ENCODE measurements around the gene VSIG2.

VSIG2 gene

DNA sequence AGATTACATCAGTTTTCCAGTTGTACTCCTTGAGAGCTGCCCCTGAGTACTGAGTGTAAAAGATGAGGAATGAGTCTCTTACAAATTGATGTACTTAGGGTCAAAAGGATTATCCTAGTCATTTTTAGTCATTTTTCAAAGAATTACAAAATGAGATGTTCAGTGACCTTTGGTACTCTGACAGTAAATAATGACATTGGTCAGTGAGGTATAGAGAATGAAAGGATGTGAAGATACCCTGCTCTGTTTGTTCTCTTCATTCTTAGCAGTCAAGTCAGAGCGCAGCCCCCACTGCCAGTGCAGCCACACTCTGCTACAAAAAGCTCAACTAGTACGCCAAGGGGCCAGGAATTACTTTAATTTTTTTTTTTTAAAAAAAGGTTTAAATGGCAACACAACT is 14.1 kb upstream of the VSIG2 start:
- DNase-seq (ENCODE audit: low read depth in 2 of 3, low spot score in 1 of 3), result no peak

DNA sequence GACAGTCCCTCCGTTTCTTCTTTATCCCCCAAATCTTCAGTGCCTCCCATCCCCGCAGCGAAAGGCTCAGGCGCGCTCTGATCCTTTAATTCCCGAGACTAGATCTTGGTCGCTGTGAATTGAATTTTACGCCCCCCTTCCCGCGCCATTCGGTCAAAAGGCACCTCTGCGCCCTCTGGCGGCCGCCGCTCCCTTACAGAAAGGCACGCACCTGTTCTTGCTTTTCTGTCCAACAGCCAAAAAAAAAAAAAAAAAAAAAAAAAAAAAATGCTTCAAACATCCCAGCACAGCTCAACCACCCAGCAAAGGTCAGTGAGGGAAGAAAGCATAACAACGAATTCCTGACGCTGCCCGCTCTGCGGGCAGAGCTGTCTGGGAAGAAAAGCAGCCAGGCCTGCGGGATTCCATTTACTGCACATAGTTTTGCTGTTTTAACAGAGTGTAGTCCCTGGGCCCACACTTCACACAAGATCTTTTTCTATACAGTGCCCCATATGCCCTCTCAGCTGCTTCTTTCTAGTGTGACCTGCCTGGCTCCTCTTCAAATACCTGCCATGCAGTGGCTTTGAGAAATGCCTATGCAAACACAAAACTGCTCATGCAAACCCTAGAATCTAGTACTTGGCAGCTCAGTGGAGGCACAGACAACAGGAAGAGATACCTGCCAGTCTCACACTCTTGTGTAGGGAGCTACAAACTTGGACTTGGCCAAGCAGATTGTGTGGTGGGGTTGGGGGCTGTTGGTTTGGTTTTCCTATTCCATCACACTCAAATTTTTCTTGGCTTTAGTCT is 11.3 kb upstream of the VSIG2 start:
- DNase-seq (ENCODE audit: low read depth in 2 of 3, low spot score in 1 of 3), result peak; percentile 62 to 79 (median 78)

DNA sequence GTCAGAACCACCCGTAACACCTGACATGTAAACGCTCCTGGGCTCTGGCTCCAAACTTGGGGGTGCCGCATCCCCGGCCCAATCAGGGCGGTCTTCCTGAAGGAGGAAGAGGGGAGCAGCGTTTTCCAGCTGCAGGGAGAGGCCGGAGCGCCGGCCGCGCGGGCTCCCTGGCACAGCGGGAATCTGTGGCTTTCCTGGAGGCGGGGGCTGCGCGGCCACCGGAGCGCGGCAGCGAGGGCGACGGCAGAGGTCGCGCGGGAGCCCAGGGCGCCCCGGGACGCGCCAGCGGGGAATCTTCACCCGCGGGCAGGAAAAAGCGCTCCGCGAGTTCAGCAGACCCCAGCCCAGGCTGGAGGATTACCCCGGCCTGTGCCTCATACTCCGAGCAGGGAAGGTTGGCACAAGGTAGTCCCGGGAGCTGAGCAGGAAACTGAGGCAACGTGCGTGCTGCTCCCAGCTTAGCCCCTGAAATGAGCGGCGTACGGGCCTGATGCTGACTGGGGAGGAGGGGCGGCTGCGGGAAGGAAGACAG is 10.6 kb upstream of the VSIG2 start:
- DNase-seq (ENCODE audit: low read depth in 2 of 3, low spot score in 1 of 3), result no peak

DNA sequence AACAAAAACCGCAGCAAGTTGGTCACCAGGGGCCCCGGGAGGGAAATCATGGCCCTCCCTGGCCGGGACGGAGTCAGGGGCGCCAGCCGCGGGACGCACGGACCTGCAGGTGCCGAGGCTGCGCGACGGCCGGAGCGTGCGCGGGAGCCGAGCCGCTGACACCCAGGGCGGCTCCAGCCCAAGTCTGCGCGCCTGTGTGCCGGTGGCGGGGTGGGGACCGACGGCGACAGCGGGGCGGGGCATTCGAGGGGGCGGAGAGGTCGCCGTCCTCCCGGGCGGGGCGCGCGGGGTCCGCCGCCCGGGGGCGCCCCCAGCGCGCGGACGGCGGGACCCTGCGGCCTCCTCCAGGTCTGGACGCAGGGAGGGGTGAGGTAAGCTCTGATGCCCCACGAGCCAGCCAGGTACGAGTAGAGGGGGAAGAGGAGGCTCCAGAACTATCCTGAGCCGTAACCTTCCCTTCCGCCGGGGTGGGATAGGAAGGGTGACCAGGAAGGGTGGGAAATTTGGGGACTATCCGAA is 10.1 kb upstream of the VSIG2 start, which contains the start of gene ESAM:
ESAM (minus strand) TSS at position 186 of the 519 bp plus-strand sequence; CDS start at position 50, 136 bp downstream.
- peak in 2 of 3 donors; percentile 45 to 64 for DNase-seq (ENCODE audit: low read depth in 2 of 3, low spot score in 1 of 3)

DNA sequence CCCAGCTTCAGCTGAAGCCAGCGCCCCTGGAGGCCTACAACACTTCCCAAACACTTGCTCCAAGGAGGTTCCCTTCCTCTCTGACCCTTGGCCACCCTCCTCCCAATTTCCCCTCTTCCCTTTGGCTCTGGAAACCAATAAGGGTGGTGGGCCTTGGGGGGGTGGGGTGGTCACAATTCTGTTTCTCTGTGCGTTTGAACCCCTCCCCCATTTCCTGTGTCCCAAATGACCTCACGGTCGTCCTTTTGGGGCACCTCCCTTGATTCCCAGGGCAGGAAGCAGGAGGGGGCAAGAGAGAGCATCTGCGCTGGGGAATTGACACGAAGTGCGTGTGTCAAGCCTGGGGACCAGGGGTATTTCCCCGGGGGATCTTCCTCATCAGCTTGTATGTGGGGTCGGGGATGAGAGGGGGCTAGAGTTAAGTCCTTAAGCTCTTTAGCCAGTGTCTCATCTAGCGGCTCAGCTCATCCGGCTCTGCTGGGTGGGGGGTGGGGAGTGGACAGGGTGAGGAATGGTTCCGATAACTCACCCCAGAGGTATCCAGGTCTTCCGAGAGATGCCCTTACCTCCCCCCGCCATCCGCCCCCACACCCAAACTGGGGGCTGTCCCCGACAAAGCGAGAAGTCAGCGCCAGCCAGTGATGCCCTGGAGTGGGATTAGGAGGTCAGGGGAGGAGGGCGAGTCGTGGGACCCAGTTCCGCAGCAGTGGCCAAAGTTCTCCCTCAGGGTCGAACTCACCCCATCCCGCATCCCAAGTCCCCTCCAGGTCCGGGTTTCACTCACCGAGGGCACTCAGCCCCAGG is 9.4 kb upstream of the VSIG2 start:
- DNase-seq (ENCODE audit: low read depth in 2 of 3, low spot score in 1 of 3), result no peak

DNA sequence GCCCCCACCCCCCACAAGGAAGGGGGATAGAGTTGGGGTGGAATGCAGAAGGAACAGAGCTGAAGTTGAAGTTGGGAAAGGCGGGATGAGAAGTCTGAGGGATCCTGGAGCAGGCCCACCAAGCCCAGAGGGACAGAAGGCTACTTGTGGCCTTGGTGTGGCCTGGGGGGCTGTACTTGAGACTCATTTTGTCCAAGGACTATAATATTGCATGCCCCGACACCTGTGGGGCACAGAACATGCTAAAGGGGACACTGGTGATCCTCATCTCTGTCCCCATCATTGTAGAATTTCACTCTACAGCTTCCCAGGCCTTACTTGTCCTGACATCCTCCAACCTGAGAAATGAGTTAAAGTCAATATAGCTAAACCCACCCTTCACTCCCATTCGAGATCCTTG is 8.8 kb upstream of the VSIG2 start:
- no peak for DNase-seq (ENCODE audit: low read depth in 2 of 3, low spot score in 1 of 3)

DNA sequence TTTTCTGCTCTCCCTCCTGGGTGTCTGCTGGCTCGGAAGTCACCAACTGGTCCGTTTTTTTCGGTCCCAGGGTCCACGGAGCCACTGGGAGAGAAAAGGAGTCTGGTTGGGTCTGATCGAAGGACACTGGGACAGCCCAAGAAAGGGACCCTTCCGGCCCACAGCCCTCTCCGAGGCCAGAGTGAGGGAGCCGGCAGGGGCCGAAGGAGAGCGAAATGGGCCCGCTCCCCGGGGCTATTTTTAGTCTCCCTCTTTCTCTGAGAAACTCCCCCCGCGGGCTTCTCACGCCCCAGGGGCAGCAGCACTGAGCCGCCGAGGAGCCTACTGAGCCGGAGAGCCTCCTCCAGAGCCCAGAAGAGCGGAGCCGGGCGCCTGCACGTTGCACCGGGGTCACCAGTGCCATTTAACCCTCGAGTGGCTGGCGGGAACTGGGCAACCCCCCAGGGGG is 8.2 kb upstream of the VSIG2 start:
- no peak for DNase-seq (ENCODE audit: low read depth in 2 of 3, low spot score in 1 of 3)

DNA sequence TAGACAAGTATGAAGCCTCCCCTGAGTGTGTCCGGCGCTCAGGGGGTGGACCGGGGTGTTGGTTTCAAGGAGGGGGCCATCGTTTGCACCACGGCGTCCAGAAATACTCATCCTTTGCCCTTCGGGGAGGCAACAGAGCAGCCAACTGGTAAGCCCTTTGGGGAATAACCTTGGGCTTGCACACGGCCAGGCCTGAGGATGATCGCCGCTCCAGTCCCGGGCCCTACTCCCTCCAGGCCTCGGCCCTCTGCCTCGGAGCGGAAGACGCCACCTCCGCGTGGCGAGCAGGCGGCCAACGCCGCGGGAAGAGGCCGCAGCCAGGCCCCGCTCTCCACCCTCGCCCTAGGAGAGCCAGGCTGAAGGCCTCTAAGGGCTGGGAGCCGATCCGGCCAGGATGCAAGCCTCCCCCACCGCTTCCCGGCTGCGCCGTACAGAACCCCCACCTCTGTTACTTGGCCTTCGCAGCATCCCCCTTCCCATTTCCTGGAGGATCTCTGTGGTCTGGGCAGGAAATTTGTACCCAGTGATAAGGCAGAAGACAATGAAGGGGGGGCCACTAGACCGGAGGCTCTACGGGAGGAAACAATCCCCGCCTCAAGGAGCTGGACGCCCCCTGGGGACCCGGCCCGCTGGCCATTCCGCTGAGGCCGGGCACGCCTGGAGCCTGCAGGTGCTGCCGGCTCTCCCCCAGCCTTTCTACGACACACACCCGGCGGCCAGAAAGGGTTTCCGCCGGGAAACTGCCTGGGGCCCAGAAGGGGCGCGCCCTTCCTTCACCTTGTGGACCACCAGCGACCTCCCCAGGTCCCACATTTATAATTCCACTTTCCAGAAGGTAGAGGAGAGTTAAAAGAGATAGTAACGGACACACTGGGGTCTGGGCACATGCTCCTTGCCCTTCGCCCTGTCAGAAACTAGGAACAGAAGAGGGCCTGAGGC is 7.5 kb upstream of the VSIG2 start:
- no peak for DNase-seq (ENCODE audit: low read depth in 2 of 3, low spot score in 1 of 3)

DNA sequence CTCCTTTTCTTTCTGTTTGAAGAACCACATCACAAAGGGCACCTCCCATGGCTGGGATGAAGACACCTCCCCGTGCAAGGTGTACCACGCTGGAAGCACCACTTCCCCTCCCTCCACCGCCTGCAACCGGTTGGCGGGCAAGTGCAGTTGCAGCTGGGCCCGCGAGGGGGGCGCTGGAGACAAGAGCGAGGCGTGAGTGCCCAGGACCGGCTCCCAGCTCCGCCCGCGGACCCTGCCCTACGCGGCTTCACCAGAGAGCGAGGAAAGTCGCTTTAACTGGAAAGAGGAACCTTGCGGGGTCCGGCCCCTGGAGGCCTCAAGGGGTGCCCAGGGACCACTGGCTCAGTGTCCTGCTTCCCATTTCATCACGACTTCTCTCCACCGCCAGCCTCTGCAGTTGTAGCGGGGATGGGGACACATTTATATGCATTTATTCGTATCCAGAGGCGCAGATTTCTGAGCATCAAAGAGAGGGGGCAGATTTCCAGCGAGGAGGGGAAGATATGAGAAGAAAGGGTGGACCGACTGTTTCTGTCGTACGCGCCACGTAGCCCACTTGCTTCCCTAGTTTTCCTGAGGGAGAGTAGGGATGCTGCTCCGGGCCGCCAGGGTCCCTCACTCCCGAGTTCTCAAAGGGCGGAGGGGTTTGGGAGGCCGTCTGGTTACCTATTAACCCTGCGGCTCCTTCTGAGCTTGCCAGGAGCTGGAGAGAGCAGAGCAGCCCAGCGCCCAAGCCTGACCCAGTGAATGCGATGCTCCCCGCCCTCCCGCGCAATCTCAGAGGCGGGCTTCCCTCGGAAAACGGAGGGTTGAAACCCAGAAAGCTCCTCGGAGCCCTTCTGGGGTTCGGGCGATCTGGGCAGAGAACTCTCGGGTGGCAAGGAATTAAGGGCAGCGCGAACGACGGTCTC is 6.6 kb upstream of the VSIG2 start:
- DNase-seq (ENCODE audit: low read depth in 2 of 3, low spot score in 1 of 3), result peak; percentile 49 to 67 (median 50)

DNA sequence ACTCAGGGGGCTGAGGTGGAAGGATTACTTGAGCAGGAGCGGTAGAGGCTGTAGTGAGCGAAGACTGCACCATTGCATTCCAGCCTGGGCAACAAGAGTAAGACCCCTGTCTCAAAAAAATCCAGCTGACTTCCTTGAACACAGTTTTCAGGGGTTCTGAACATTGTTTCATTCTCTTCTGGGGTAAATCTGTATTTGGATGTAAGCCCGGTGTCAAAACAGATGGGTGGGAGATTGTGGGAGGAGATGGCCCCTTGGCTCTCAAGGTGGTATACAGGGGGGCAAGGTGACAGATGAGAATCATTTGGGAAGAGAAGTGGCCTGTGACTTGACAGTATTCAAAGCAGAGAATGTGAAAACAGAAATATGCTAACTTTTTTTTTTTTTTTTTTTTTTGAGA is 5.3 kb upstream of the VSIG2 start:
- DNase-seq (ENCODE audit: low read depth in 2 of 3, low spot score in 1 of 3), result no peak

DNA sequence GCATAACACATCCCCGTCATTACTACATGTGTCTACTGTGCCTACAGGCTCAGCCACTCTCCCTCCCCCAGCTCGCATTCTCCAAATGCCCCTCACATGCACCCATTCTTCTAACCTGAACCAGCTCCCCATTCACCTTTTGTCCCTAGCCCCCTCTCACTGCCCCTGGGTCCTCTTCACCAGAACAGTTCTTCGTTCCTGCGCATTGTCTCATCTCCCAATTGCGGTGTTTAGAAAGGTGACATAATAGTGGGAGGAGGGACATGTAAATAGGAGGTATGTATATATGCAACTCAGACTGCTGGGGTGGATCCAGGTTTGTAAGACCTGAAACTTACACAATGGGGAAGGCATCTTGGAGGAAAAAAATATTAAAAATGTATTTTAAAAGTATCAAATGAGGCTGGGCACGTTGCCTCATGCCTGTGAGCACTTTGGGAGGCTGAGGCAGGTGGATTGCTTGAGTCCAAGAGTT is 4.7 kb upstream of the VSIG2 start:
- DNase-seq (ENCODE audit: low read depth in 2 of 3, low spot score in 1 of 3), result no peak

DNA sequence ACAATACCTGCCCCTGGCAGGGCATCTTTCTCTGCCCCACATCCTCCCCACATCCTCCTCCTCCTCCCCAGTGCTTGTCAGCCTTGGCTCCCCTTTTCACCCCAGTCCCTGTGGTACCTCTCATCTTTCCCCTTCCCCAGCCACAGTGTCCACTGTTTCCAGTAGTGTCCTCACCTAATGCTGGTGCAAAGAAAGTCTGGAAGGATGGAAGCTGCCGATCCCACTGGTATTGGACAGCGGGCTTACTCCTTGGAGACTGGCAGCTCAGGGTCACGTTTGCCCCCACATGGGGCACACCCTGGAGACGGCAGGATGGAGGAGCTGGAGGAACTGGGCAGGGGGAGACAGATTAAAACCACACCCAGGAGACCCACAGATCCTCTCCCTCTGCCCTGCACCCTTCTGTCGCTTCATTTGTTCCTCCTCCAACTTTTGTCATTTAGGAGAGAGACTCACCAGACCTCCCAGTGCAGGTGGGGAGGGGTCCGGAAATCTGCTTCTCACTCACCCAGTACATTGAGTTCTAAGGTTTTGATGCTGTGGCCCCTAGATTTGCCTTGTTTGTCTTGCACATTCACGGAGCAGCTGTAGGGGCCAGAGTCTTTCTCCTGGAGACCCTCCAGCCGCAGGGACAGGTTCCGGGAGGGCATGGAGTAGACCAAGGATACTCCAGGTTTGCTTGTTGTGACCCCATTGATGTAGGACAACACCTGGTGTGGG is 4.1 kb upstream of the VSIG2 start:
- no peak for DNase-seq (ENCODE audit: low read depth in 2 of 3, low spot score in 1 of 3)

DNA sequence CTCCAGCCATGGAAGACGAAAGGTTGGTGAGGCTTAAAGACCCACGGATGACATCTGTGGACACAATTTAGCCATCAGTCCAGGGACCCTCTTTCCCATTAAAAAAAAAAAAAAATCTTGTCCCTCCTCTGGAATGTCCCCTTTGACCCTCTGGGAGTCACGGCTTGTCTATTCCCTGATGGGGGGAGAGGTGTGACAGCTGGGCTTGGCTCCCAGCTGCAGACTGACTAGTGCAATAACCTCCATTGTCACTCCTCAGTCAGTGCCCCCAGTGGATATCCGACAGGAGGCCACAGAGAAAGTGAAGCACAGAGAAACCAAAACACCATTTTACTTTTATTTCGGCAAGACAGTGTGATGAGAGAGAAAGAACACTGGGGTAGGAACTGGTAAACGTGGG is 2.7 kb upstream of the VSIG2 start:
- DNase-seq (ENCODE audit: low read depth in 2 of 3, low spot score in 1 of 3), result no peak

DNA sequence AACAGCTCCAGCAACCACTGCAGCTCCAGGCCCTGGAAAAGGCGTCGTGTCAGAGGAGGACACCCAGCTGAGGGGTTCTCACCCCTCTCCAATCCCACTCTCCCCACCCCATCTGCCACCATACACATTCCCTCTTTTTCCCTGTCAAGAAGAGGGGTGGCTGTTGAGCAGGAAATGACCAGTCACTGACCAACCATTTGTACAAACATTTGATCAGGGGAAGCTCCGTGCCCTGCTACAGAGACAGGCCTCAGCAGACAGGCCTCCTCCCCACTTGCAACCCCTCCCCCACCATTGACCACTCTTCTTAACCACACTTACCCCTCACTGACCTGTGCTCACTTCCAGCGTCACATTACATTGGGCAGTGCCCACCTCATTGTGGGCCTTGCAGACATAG is 2.3 kb upstream of the VSIG2 start:
- DNase-seq (ENCODE audit: low read depth in 2 of 3, low spot score in 1 of 3), result no peak

DNA sequence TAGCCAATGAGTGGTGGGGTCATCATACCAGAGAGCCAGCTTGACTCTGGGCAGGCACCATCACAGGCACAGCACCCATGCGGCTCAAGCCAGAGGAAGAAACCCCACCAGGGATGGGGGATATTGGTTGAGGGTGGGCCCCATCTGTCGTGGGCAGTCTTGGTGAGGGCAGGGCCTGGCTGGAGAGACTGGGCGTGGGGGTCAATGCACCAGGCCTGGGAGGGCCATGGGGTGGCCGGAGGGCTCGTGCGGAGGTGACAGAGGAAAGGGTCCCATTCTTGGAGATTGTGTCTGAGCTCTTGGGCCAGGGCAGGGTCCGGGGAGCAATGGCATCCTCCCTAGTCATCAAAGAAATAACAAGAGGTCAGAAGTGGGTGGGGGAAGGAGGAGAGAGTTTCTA is 1.6 kb upstream of the VSIG2 start:
- DNase-seq (ENCODE audit: low read depth in 2 of 3, low spot score in 1 of 3), result no peak

DNA sequence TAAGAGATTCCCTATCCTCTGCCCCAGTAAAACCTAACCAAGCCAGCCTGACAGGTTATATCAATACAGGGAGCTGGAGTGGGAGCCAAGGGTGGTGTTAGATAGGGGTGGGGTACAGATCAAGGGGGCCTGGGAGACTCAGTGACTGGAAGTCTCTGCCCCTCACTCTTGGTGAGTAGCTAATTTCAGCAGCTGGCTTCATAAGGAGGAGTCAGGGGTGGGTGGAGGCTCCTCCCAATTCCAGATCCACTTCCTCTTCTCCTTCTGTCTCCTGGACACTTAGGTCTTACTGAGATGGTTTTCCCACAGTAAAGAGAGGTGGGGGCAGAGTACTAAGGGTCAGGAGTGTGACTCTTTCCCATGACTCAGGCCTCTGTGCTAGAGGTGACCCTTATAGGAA is 1.1 kb upstream of the VSIG2 start:
- no peak for DNase-seq (ENCODE audit: low read depth in 2 of 3, low spot score in 1 of 3)

DNA sequence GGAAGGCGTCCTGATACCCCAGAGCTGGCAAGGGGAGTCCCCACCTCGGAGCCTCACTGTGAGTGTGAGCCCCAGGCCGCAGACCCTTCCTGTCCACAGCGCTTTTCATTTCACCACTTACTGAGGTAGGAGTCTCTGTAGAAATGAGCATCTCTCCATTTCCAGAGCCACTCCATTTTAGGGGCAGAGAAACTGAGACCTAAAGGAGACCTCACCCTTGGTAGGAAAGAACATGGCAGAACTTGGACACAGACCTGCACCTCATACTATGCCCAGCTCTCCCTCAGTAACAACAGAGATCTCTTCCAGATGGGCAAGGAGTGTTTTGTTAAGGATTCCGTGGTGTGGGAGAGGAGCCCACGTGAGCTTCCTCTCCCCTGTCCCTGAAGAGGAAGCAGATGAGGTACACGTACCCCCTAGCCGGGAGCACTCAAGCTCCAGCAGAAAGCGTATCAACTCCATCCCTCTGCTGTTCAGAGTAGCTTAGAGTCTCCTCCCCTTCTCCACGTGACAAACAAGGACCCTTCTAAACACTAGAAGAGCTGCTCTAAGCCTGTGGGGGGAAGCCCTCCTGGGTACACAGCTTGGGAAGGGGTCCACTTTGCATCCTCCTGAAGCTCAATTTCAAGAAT is 532 bp upstream of the VSIG2 start:
- no peak for DNase-seq (ENCODE audit: low read depth in 2 of 3, low spot score in 1 of 3)

DNA sequence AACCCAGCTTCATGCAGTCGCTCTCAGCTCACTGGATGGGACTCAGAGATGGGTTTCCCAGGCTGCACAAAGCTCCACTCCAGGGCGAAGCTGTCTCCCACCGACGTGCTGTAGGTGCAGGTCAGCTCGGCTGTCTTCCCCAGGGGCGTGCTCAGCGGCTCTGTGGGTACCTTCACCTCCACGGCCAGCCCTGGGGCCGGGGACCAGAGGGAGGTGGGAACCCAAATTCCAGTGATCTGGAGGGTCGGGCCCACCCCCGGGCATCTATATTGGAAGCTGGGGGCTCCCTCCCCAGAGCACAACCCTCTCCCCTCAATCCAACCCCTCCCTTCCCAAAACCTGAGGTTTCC is 689 bp downstream of the VSIG2 start:
- no peak for DNase-seq (ENCODE audit: low read depth in 2 of 3, low spot score in 1 of 3)

DNA sequence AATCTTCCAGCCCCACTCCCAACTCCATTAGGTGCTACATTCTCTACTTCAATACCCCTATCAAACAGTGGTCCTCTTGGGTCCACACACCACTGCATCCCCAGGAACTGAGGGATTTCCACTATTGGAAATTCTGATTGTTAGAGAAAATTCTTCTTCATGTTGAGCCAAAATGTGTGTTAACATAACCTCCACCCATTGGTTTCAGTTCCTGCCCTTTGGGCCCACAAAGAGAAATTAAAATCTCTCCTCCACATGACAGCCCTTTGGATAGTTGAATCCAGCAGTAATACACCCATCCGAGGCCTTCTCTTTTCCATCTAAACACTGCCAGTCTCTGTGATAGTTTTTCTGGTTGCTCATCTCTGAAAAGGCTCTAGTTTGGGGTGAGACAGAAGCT is 2.1 kb downstream of the VSIG2 start:
- no peak for DNase-seq (ENCODE audit: low read depth in 2 of 3, low spot score in 1 of 3)
